B cell (primary cell): ENCODE data around the gene DISP2.

Experiments used
- EZH2 ChIP-seq: IDR thresholded peaks from 2 replicates; pipeline ENCODE4 v1.6.1; 2012; ENCODE audit warnings: borderline replicate concordance, low read depth, mild to moderate bottlenecking, moderate library complexity, low read length; ENCODE audit not compliant: insufficient read depth, poor library complexity, severe bottlenecking
- TF ChIP-seq, protein P1 (sequence below): fragments of 200-600 bp; IDR thresholded peaks from one replicate; pipeline ENCODE4 v1.8.0; 2022; ENCODE audit warnings: antibody characterized with exemption, mild to moderate bottlenecking

DNA sequence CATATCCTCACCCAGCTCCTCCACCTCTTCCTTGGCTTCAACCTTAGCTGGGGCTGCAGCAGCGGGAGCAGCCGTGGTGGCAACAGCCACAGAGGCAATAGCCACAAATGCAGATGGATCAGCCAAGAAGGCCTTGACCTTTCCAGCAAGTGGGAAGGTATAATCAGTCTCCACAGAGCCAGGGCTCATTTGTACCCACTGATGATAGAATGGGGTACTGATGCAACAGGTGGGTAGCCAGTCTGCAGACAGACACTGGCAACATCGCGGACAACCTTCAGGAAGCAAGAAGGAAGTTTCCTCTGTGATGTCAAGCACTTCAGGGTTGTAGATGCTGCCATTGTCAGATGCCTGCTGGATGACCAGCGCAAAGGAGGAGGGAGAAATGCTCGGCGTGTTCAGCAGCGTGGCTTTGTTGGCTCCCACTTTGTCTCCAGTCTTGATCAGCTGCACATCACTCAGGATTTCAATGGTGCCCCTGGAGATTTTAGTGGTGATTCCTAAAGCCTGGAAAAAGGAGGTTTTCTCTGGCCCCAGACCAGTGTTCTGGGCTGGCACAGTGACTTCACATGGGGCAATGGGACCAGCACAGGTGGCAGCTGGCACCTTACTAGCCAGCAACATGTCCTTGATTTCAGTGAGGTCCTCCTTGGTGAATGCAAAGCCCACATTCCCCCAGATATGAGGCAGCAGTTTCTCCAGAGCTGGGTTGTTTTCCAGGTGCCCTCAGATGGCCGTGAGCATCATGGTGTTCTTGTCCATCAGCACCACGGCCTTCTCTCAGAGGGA lies 45.5 kb upstream of the DISP2 start:
- TF ChIP-seq, protein P1, sequence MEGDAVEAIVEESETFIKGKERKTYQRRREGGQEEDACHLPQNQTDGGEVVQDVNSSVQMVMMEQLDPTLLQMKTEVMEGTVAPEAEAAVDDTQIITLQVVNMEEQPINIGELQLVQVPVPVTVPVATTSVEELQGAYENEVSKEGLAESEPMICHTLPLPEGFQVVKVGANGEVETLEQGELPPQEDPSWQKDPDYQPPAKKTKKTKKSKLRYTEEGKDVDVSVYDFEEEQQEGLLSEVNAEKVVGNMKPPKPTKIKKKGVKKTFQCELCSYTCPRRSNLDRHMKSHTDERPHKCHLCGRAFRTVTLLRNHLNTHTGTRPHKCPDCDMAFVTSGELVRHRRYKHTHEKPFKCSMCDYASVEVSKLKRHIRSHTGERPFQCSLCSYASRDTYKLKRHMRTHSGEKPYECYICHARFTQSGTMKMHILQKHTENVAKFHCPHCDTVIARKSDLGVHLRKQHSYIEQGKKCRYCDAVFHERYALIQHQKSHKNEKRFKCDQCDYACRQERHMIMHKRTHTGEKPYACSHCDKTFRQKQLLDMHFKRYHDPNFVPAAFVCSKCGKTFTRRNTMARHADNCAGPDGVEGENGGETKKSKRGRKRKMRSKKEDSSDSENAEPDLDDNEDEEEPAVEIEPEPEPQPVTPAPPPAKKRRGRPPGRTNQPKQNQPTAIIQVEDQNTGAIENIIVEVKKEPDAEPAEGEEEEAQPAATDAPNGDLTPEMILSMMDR: no peak
- no peak for TF ChIP-seq EZH2
